DOHH2 (cell line): ENCODE results near the gene RND2.

ENCODE experiments used
- H3F3A ChIP-seq: fragments of 200-600 bp; sonication (generic), shearing (Covaris generic); 2 replicates; pipeline ENCODE4 v1.6.0; 2016; ENCODE audit warnings: antibody characterized with exemption, mild to moderate bottlenecking; ENCODE audit not compliant: control insufficient read depth, insufficient read depth
- H3K27ac ChIP-seq: fragments of 200-600 bp; sonication (generic); 2 replicates; pipeline ENCODE4 v1.5.1; 2014; ENCODE audit warnings: low read depth, mild to moderate bottlenecking, low read length, moderate library complexity
- H3K27me3 ChIP-seq: fragments of 200-600 bp; sonication (generic); 2 replicates; pipeline ENCODE4 v1.6.1; 2014; ENCODE audit warnings: mild to moderate bottlenecking, low read length, mixed read lengths; ENCODE audit not compliant: control insufficient read depth
- H3K36me3 ChIP-seq: fragments of 200-600 bp; sonication (generic); 2 replicates; pipeline ENCODE4 v1.6.1; 2014; ENCODE audit warnings: mild to moderate bottlenecking, low read length, moderate library complexity, mixed read lengths; ENCODE audit not compliant: control insufficient read depth
- H3K4me1 ChIP-seq: fragments of 200-600 bp; sonication (generic); 2 replicates; pipeline ENCODE4 v1.6.1; 2014; ENCODE audit warnings: mild to moderate bottlenecking, low read length, mixed read lengths; ENCODE audit not compliant: control insufficient read depth
- H3K4me2 ChIP-seq: fragments of 200-600 bp; sonication (generic); 2 replicates; pipeline ENCODE4 v1.6.0; 2014; ENCODE audit warnings: mild to moderate bottlenecking, low read length, moderate library complexity
- H3K4me3 ChIP-seq: fragments of 200-600 bp; sonication (generic); 2 replicates; pipeline ENCODE4 v1.5.1; 2014; ENCODE audit warnings: mild to moderate bottlenecking, low read length, mixed read lengths
- H3K79me2 ChIP-seq: fragments of 200-600 bp; sonication (generic); 2 replicates; pipeline ENCODE4 v1.6.1; 2014; ENCODE audit warnings: mild to moderate bottlenecking, low read length, mixed read lengths; ENCODE audit not compliant: control insufficient read depth
- H3K9me2 ChIP-seq: fragments of 200-600 bp; sonication (generic); replicated peaks from 2 replicates; pipeline ENCODE4 v1.6.1; 2014; ENCODE audit warnings: mild to moderate bottlenecking, low read length, mixed read lengths; ENCODE audit not compliant: control insufficient read depth
- H3K9me3 ChIP-seq: fragments of 200-600 bp; sonication (generic); 2 replicates; pipeline ENCODE4 v1.6.1; 2014; ENCODE audit warnings: antibody characterized with exemption, low read length, mixed read lengths; ENCODE audit not compliant: control insufficient read depth, insufficient read depth
- H4K20me1 ChIP-seq: fragments of 200-600 bp; sonication (generic); 2 replicates; pipeline ENCODE4 v1.6.0; 2014; ENCODE audit warnings: low read depth, mild to moderate bottlenecking, antibody characterized with exemption, low read length, moderate library complexity; ENCODE audit not compliant: control insufficient read depth, insufficient read depth
- EZH2phosphoT487 ChIP-seq: fragments of 200-600 bp; sonication (generic); IDR thresholded peaks from 2 replicates; pipeline ENCODE4 v1.6.1; 2017; ENCODE audit warnings: borderline replicate concordance, mild to moderate bottlenecking, antibody characterized with exemption, low read length, moderate library complexity, mixed read lengths
- TF ChIP-seq, protein P1 (sequence below): fragments of 200-600 bp; sonication (generic); IDR thresholded peaks from one replicate; pipeline ENCODE4 v1.5.1; 2014; ENCODE audit warnings: antibody characterized with exemption, mild to moderate bottlenecking, low read depth, low read length; ENCODE audit not compliant: poor library complexity, severe bottlenecking

Gene RND2

DNA sequence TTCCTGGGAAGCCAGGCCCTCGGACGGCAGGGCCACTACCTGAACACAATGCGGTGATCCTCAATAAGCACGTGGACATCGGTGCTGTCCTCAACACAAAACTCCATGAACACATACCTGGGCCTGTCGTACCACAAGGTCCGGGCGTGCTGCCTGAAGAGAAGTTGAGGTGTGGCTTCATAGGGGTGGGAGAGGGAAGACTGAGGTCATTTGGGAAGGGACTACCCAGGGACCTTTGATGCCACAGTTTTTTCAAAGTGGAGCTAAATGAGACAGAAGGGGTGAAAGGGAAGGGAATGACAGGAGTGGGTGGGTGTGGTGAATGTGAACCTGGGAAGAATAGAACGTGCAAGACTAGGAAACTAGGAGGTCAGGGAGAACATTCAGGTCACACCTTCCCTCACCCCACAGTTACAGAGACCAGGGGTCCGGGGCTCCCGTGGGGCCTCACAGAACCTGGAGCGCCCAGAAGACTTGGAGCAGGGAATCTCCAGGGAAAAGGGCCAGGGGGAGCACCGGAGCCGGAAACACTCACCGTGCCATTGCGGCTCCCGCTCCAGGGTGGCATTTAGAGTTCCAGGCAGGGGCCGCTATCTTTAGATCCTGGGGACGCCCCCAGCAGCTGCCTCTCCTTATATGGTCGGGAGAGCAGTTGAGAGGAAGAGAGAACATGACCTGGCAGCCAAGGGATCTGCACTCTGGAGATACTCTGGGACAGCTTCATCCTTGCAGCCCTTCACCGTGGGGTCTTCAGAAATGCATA, 45.3 kb upstream of the RND2 start, which contains the start of gene PTGES3L:
PTGES3L (minus strand) TSS at position 570 of the 763 bp plus-strand sequence; CDS start at position 543, 27 bp downstream.
- peak within 1 kb of the TSS; percentile 81 for H3K27ac ChIP-seq
- H3K4me2 ChIP-seq, result peak within 1 kb of the TSS; percentile 97
- H3K9me2 ChIP-seq, result no peaks in the 10 kb centered on the region
- H3K27me3 ChIP-seq, result peaks cover 3% of the 10 kb centered on the region
- H3K79me2 ChIP-seq, result peaks cover 43% of the 10 kb centered on the region
- TF ChIP-seq, protein P1, sequence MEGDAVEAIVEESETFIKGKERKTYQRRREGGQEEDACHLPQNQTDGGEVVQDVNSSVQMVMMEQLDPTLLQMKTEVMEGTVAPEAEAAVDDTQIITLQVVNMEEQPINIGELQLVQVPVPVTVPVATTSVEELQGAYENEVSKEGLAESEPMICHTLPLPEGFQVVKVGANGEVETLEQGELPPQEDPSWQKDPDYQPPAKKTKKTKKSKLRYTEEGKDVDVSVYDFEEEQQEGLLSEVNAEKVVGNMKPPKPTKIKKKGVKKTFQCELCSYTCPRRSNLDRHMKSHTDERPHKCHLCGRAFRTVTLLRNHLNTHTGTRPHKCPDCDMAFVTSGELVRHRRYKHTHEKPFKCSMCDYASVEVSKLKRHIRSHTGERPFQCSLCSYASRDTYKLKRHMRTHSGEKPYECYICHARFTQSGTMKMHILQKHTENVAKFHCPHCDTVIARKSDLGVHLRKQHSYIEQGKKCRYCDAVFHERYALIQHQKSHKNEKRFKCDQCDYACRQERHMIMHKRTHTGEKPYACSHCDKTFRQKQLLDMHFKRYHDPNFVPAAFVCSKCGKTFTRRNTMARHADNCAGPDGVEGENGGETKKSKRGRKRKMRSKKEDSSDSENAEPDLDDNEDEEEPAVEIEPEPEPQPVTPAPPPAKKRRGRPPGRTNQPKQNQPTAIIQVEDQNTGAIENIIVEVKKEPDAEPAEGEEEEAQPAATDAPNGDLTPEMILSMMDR, result no peak
- no peak for TF ChIP-seq EZH2phosphoT487
- H3K36me3 ChIP-seq, result peaks cover 29% of the 10 kb centered on the region
- H4K20me1 ChIP-seq, result peaks cover 7% of the 10 kb centered on the region; the same call in 1 of the 2 replicates
- H3K4me3 ChIP-seq, result peak within 1 kb of the TSS; percentile 100
- peaks cover 38% of the 10 kb centered on the region for H3K4me1 ChIP-seq
- H3K9me3 ChIP-seq, result no peaks in the 10 kb centered on the region
- no peaks in the 10 kb centered on the region for H3F3A ChIP-seq

DNA sequence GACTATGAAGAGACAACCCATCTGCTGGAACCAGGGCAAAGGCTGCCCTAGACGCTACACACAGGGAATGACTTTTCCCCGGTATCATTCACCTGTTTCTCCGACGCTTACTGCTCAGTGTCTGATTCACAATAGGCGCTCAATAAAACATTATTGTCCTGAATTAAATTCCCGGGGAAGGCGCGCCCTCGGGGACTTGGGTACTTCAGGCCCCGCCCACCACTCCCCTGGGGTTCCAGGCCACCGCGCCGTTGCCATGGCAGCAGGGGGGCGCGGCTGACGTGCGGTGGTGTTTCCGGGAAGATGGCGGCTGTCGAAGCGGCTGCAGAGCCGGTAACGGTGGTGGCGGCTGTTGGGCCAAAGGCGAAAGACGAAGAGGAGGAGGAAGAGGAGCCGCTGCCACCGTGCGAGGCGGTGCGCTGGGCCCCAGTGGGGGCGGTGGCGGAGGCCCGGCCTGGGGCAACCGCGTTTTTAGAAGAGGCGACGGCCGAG, 44.7 kb upstream of the RND2 start, which contains the start of gene RUNDC1:
RUNDC1 (plus strand) TSS at position 292 of the 492 bp plus-strand sequence; CDS start at position 304, 12 bp downstream.
- H3F3A ChIP-seq, result no peaks in the 10 kb centered on the region
- no peak for TF ChIP-seq EZH2phosphoT487
- TF ChIP-seq, protein P1, result no peak
- peak within 1 kb of the TSS; percentile 97 for H3K4me2 ChIP-seq
- H3K79me2 ChIP-seq, result peaks cover 49% of the 10 kb centered on the region
- H3K4me1 ChIP-seq, result peaks cover 44% of the 10 kb centered on the region
- peak within 1 kb of the TSS; percentile 81 for H3K27ac ChIP-seq
- peaks cover 3% of the 10 kb centered on the region for H3K27me3 ChIP-seq
- H3K4me3 ChIP-seq, result peak within 1 kb of the TSS; percentile 100
- no peaks in the 10 kb centered on the region for H3K9me3 ChIP-seq
- H3K9me2 ChIP-seq, result no peaks in the 10 kb centered on the region
- peaks cover 7% of the 10 kb centered on the region; the same call in 1 of the 2 replicates for H4K20me1 ChIP-seq
- peaks cover 34% of the 10 kb centered on the region for H3K36me3 ChIP-seq

DNA sequence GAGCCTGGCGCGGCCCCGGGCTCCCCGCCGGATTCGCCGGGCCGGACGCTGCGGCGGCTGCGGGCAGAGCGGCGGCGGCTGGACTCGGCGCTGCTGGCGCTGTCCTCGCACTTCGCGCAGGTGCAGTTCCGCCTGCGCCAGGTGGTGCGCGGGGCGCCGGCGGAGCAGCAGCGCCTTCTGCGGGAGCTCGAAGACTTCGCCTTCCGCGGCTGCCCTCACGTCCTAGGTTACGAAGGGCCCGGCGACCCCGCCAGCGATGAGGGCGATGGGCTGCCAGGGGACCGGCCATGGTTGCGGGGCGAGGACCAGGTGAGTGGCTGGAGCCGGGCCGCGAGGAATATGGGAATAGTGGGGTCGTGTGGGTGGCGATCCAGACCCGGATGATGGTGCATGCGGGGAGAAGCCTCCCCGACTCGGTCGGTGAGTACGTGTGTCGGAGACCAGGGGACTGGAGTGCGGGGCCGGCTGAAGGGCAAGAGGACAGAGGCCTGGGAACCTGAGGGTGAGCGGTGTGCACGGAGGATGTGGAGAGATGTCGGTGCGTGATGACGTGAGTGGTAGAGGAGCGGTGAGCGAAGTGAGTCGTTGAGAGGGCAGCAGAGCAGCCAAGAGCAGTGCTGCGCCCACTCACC, 44.1 kb upstream of the RND2 start:
- Histone ChIP-seq H3K36me3 (peaks cover 39% of the 10 kb centered on the region), H3K27me3 (peaks cover 3% of the 10 kb centered on the region), H3K4me3 (peak overlapping the region; percentile 100), H3F3A (no peaks in the 10 kb centered on the region), H3K27ac (peak overlapping the region; percentile 81), H3K4me1 (peaks cover 50% of the 10 kb centered on the region), H4K20me1 (peaks cover 7% of the 10 kb centered on the region; the same call in 1 of the 2 replicates), H3K79me2 (peaks cover 54% of the 10 kb centered on the region), H3K9me3 (no peaks in the 10 kb centered on the region), H3K9me2 (no peaks in the 10 kb centered on the region), H3K4me2 (peak overlapping the region; percentile 97)
- TF ChIP-seq EZH2phosphoT487, result no peak
- TF ChIP-seq, protein P1, result peak; percentile 53
